ENCODE data around the gene GMEB2.

GMEB2 gene

GRCh38 chr20:63595416-63596127 is 31.3 kb downstream of the GMEB2 start:
- Histone ChIP-seq H2BK15ac (ENCODE audit: low read length) (no peak overlapping the region), H4K8ac (ENCODE audit: low read depth, low read length) (no peak overlapping the region), H3K27me3 (ENCODE audit: control insufficient read depth in 3 of 3, insufficient read depth in 3 of 3, low read depth in 1 of 3, low read length in 3 of 3) (no peaks in the 10 kb centered on the region), H2BK120ac (ENCODE audit: low read depth, low read length) (no peak overlapping the region), H3K4me1 (ENCODE audit: control insufficient read depth in 2 of 2, insufficient read depth in 1 of 2, low read depth in 1 of 2, low read length in 2 of 2) (no peaks in the 10 kb centered on the region), H2AFZ (ENCODE audit: low read length) (no peak overlapping the region), H4K91ac (ENCODE audit: low read depth, low read length, poor library complexity) (no peak overlapping the region), H3K9ac (ENCODE audit: low read depth, low read length, poor library complexity) (no peak overlapping the region), H2BK5ac (ENCODE audit: low read length) (peak overlapping the region; percentile 53), H2BK12ac (ENCODE audit: low read length) (no peak overlapping the region), H3K27ac (replicated peaks; ENCODE audit: low read length) (no peak overlapping the region), H3K36me3 (replicated peaks in 1 of 2; ENCODE audit: control insufficient read depth in 2 of 2, insufficient read depth in 2 of 2, low read length in 2 of 2) (peaks cover 21 to 85% of the 10 kb centered on the region in 2 donors), H3K79me1 (ENCODE audit: low read depth, low read length) (no peaks in the 10 kb centered on the region), H3K9me3 (replicated peaks in 1 of 2; ENCODE audit: control insufficient read depth in 2 of 2, insufficient read depth in 1 of 2, low read depth in 1 of 2, low read length in 2 of 2) (no peaks in the 10 kb centered on the region), H3K14ac (ENCODE audit: low read length) (peak overlapping the region; percentile 21), H3K4ac (ENCODE audit: low read length) (no peak overlapping the region), H3K23ac (ENCODE audit: low read depth, low read length, poor library complexity) (no peak overlapping the region), H3K18ac (ENCODE audit: low read length) (no peak overlapping the region), H3K4me2 (ENCODE audit: insufficient read depth, low read length, poor library complexity, severe bottlenecking) (no peak overlapping the region), H2AK5ac (ENCODE audit: low read depth, low read length) (no peak overlapping the region), H3K4me3 (ENCODE audit: low read length in 2 of 2) (no peak overlapping the region)
- WGBS, 2 donors (ENCODE audit: extremely low coverage in 2 of 2, insufficient read length in 2 of 2, insufficient replicate concordance in 1 of 2) = no CpG with 5 or more reads among the region's 30 CpGs
- DNase-seq (ENCODE audit: low spot score) = no peak

- Histone ChIP-seq H2BK5ac (ENCODE audit: low read length) (no peak overlapping the region), H3K23ac (ENCODE audit: low read depth, low read length, poor library complexity) (peak overlapping the region; percentile 52), H3K4me1 (ENCODE audit: control insufficient read depth in 2 of 2, insufficient read depth in 1 of 2, low read depth in 1 of 2, low read length in 2 of 2) (no peaks in the 10 kb centered on the region), H3K4me3 (ENCODE audit: low read length in 2 of 2) (no peak overlapping the region), H2BK12ac (ENCODE audit: low read length) (no peak overlapping the region), H3K27me3 (ENCODE audit: control insufficient read depth in 3 of 3, insufficient read depth in 3 of 3, low read depth in 1 of 3, low read length in 3 of 3) (no peaks in the 10 kb centered on the region), H3K9me3 (replicated peaks in 1 of 2; ENCODE audit: control insufficient read depth in 2 of 2, insufficient read depth in 1 of 2, low read depth in 1 of 2, low read length in 2 of 2) (no peaks in the 10 kb centered on the region), H2BK15ac (ENCODE audit: low read length) (no peak overlapping the region), H3K4ac (ENCODE audit: low read length) (no peak overlapping the region), H3K18ac (ENCODE audit: low read length) (no peak overlapping the region), H3K27ac (replicated peaks; ENCODE audit: low read length) (no peak overlapping the region), H2AFZ (ENCODE audit: low read length) (no peak overlapping the region), H2AK5ac (ENCODE audit: low read depth, low read length) (no peak overlapping the region), H2BK120ac (ENCODE audit: low read depth, low read length) (no peak overlapping the region), H3K9ac (ENCODE audit: low read depth, low read length, poor library complexity) (no peak overlapping the region), H4K91ac (ENCODE audit: low read depth, low read length, poor library complexity) (no peak overlapping the region), H3K14ac (ENCODE audit: low read length) (no peak overlapping the region), H4K8ac (ENCODE audit: low read depth, low read length) (no peak overlapping the region), H3K36me3 (replicated peaks in 1 of 2; ENCODE audit: control insufficient read depth in 2 of 2, insufficient read depth in 2 of 2, low read length in 2 of 2) (peaks cover 31 to 86% of the 10 kb centered on the region in 2 donors), H3K79me1 (ENCODE audit: low read depth, low read length) (peaks cover 2% of the 10 kb centered on the region), H3K4me2 (ENCODE audit: insufficient read depth, low read length, poor library complexity, severe bottlenecking) (no peak overlapping the region)
- DNase-seq (ENCODE audit: low spot score) = no peak
- no CpG with 5 or more reads among the region's 10 CpGs for WGBS, 2 donors (ENCODE audit: extremely low coverage in 2 of 2, insufficient read length in 2 of 2, insufficient replicate concordance in 1 of 2)
These were observed 32.8 kb downstream of the GMEB2 start for GRCh38 chr20:63594043-63594561.

GRCh38 chr20:63592661-63593060 is 34.2 kb downstream of the GMEB2 start:
- no peak overlapping the region for H3K18ac ChIP-seq (ENCODE audit: low read length)
- no peak overlapping the region for H4K91ac ChIP-seq (ENCODE audit: low read depth, low read length, poor library complexity)
- no peak overlapping the region for H3K4ac ChIP-seq (ENCODE audit: low read length)
- H3K23ac ChIP-seq (ENCODE audit: low read depth, low read length, poor library complexity) = no peak overlapping the region
- no peak overlapping the region for H2AK5ac ChIP-seq (ENCODE audit: low read depth, low read length)
- H2BK15ac ChIP-seq (ENCODE audit: low read length) = no peak overlapping the region
- peaks cover 2% of the 10 kb centered on the region for H3K79me1 ChIP-seq (ENCODE audit: low read depth, low read length)
- no peak overlapping the region for H3K4me3 ChIP-seq (ENCODE audit: low read length in 2 of 2)
- no peak overlapping the region for H3K14ac ChIP-seq (ENCODE audit: low read length)
- H3K4me2 ChIP-seq (ENCODE audit: insufficient read depth, low read length, poor library complexity, severe bottlenecking) = no peak overlapping the region
- no peak overlapping the region for H2BK5ac ChIP-seq (ENCODE audit: low read length)
- H4K8ac ChIP-seq (ENCODE audit: low read depth, low read length) = no peak overlapping the region
- no peaks in the 10 kb centered on the region for H3K27me3 ChIP-seq (ENCODE audit: control insufficient read depth in 3 of 3, insufficient read depth in 3 of 3, low read depth in 1 of 3, low read length in 3 of 3)
- H3K4me1 ChIP-seq (ENCODE audit: control insufficient read depth in 2 of 2, insufficient read depth in 1 of 2, low read depth in 1 of 2, low read length in 2 of 2) = peaks cover 0 to 7% of the 10 kb centered on the region in 2 donors
- no CpG with 5 or more reads among the region's 13 CpGs for WGBS, 2 donors (ENCODE audit: extremely low coverage in 2 of 2, insufficient read length in 2 of 2, insufficient replicate concordance in 1 of 2)
- peaks cover 25 to 79% of the 10 kb centered on the region in 2 donors for H3K36me3 ChIP-seq (replicated peaks in 1 of 2; ENCODE audit: control insufficient read depth in 2 of 2, insufficient read depth in 2 of 2, low read length in 2 of 2)
- H3K9me3 ChIP-seq (replicated peaks in 1 of 2; ENCODE audit: control insufficient read depth in 2 of 2, insufficient read depth in 1 of 2, low read depth in 1 of 2, low read length in 2 of 2) = no peaks in the 10 kb centered on the region
- H3K9ac ChIP-seq (ENCODE audit: low read depth, low read length, poor library complexity) = no peak overlapping the region
- no peak overlapping the region for H2BK12ac ChIP-seq (ENCODE audit: low read length)
- no peak overlapping the region for H2BK120ac ChIP-seq (ENCODE audit: low read depth, low read length)
- no peak overlapping the region for H3K27ac ChIP-seq (replicated peaks; ENCODE audit: low read length)
- DNase-seq (ENCODE audit: low spot score) = no peak
- H2AFZ ChIP-seq (ENCODE audit: low read length) = no peak overlapping the region

- Histone ChIP-seq H2AFZ (ENCODE audit: low read length) (no peak overlapping the region), H2BK5ac (ENCODE audit: low read length) (no peak overlapping the region), H3K4ac (ENCODE audit: low read length) (no peak overlapping the region), H2BK12ac (ENCODE audit: low read length) (no peak overlapping the region), H3K23ac (ENCODE audit: low read depth, low read length, poor library complexity) (no peak overlapping the region), H3K36me3 (replicated peaks in 1 of 2; ENCODE audit: control insufficient read depth in 2 of 2, insufficient read depth in 2 of 2, low read length in 2 of 2) (peaks cover 22 to 80% of the 10 kb centered on the region in 2 donors), H3K4me3 (ENCODE audit: low read length in 2 of 2) (no peak overlapping the region), H2AK5ac (ENCODE audit: low read depth, low read length) (no peak overlapping the region), H3K4me2 (ENCODE audit: insufficient read depth, low read length, poor library complexity, severe bottlenecking) (no peak overlapping the region), H3K27ac (replicated peaks; ENCODE audit: low read length) (no peak overlapping the region), H4K8ac (ENCODE audit: low read depth, low read length) (peak overlapping the region; percentile 30), H3K9me3 (replicated peaks in 1 of 2; ENCODE audit: control insufficient read depth in 2 of 2, insufficient read depth in 1 of 2, low read depth in 1 of 2, low read length in 2 of 2) (no peaks in the 10 kb centered on the region), H3K14ac (ENCODE audit: low read length) (peak overlapping the region; percentile 8), H3K4me1 (ENCODE audit: control insufficient read depth in 2 of 2, insufficient read depth in 1 of 2, low read depth in 1 of 2, low read length in 2 of 2) (peaks cover 0 to 7% of the 10 kb centered on the region in 2 donors), H3K9ac (ENCODE audit: low read depth, low read length, poor library complexity) (no peak overlapping the region), H3K79me1 (ENCODE audit: low read depth, low read length) (peaks cover 2% of the 10 kb centered on the region), H3K27me3 (ENCODE audit: control insufficient read depth in 3 of 3, insufficient read depth in 3 of 3, low read depth in 1 of 3, low read length in 3 of 3) (no peaks in the 10 kb centered on the region), H4K91ac (ENCODE audit: low read depth, low read length, poor library complexity) (no peak overlapping the region), H2BK120ac (ENCODE audit: low read depth, low read length) (no peak overlapping the region), H2BK15ac (ENCODE audit: low read length) (no peak overlapping the region), H3K18ac (ENCODE audit: low read length) (no peak overlapping the region)
- WGBS, 2 donors (ENCODE audit: extremely low coverage in 2 of 2, insufficient read length in 2 of 2, insufficient replicate concordance in 1 of 2) = no CpG with 5 or more reads among the region's 28 CpGs
- DNase-seq (ENCODE audit: low spot score) = no peak
These were observed 35.0 kb downstream of the GMEB2 start for GRCh38 chr20:63591786-63592355.

Measured in neuronal stem cell (in vitro differentiated cells).